Bronchial epithelial cell (primary cell): ENCODE measurements around the gene TOGARAM1. TPM values are rescaled to one million over a fixed set of nuclear protein-coding genes. Genes with fewer than 3 reads are reported as not detected.

Experiments
- DNase-seq: peaks from one replicate; pipeline ENCODE4 v3.0.0-alpha.2; 2010; ENCODE audit warnings: low read depth
- FAIRE-seq: peaks from 2 replicates; lab custom pipeline; 2011; peaks lifted over from hg19 to GRCh38; lab: Jason Lieb, UNC
- H3K27me3 ChIP-seq: 2 replicates; pipeline ENCODE4 v1.5.1; 2011; ENCODE audit warnings: low read length; ENCODE audit not compliant: control insufficient read depth, insufficient read depth
- H3K36me3 ChIP-seq: 2 replicates; pipeline ENCODE4 v1.5.1; 2011; ENCODE audit warnings: low read length; ENCODE audit not compliant: control insufficient read depth, insufficient read depth
- H3K4me3 ChIP-seq: 2 replicates; pipeline ENCODE4 v1.5.1; 2011; ENCODE audit warnings: mild to moderate bottlenecking, low read depth, low read length, control low read depth
- total RNA-seq: library from RNA; depleted of rRNA; stranded (reverse); fragments of >200 nt; gene quantifications from 2 replicates; pipeline ENCODE4 v1.2.1, GENCODE V29; 2014
- TF ChIP-seq, protein P1 (sequence below): IDR thresholded peaks from 2 replicates; pipeline ENCODE4 v1.5.1; 2011; ENCODE audit warnings: mild to moderate bottlenecking, moderate library complexity, low read length, control low read depth, inconsistent platforms; ENCODE audit not compliant: insufficient read depth, severe bottlenecking

TOGARAM1 gene
- total RNA-seq, 1 donor from 2014 or later: 9.0 TPM

DNA sequence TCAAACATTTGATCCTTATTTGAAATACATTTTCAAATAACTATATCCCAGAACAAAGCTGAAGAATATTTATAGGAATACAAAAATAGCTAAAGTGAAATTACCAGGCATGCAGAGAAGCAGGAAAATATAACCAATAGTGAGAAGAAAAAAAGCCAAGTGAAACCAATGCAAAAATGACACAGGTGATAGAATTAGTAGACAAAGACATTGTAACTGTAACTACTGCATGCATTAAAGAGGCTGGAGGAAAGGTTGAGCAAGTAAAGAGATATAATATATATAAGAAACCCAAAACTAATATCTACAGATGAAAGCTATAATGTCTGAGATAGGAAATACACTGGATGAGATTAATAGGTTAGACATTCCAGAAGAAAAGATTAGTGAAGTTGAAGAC, 72.7 kb downstream of the TOGARAM1 start:
- Histone ChIP-seq H3K4me3 (no peak overlapping the region), H3K36me3 (peaks cover 6% of the 10 kb centered on the region), H3K27me3 (no peaks in the 10 kb centered on the region)
- FAIRE-seq (no peak), DNase-seq (no peak)
- TF ChIP-seq, protein P1, sequence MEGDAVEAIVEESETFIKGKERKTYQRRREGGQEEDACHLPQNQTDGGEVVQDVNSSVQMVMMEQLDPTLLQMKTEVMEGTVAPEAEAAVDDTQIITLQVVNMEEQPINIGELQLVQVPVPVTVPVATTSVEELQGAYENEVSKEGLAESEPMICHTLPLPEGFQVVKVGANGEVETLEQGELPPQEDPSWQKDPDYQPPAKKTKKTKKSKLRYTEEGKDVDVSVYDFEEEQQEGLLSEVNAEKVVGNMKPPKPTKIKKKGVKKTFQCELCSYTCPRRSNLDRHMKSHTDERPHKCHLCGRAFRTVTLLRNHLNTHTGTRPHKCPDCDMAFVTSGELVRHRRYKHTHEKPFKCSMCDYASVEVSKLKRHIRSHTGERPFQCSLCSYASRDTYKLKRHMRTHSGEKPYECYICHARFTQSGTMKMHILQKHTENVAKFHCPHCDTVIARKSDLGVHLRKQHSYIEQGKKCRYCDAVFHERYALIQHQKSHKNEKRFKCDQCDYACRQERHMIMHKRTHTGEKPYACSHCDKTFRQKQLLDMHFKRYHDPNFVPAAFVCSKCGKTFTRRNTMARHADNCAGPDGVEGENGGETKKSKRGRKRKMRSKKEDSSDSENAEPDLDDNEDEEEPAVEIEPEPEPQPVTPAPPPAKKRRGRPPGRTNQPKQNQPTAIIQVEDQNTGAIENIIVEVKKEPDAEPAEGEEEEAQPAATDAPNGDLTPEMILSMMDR: no peak

DNA sequence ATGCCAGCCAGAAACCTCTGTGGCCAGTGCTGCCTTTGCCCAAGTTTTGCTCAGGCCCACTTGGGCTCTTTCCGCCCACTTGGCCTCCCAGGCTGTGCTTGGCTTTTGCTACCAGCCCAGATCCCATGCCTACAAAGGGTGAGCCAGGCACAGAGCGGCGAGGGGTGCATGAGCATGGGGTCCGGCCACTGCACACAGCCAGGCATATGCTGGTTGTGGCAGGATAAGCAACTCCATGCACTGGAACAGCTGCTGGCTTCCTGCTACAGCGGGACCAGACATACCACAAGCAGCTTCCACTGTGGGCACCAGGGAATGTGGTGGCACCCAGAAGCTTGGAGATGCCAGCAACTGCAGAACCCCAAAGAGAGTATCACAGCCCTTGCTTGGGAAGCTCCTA, 76.3 kb downstream of the TOGARAM1 start:
- no peaks in the 10 kb centered on the region for H3K27me3 ChIP-seq
- FAIRE-seq: no peak
- DNase-seq: no peak
- H3K4me3 ChIP-seq: no peak overlapping the region
- H3K36me3 ChIP-seq: peaks cover 3% of the 10 kb centered on the region
- TF ChIP-seq, protein P1: no peak

DNA sequence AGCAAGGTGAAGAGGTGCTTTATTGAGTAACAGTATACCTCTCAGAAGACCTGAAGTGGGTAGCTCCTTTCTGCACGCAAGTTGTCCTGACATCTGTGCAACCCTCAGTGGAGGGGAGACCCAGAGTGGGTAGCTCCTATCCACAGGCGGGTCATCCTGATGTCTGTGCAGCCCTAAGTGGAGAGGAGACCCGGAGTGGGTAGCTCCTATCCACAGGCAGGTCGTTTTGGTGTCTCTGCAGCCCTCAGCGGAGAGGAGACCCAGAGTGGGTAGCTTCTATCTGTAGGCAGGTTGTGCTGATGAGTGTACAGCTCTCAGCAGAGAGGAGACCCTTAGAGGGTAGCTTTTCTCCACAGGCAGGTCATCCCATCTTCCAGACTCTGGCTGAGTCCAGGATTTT, 76.9 kb downstream of the TOGARAM1 start:
- FAIRE-seq: no peak
- H3K4me3 ChIP-seq: no peak overlapping the region
- no peak for DNase-seq
- H3K36me3 ChIP-seq: peaks cover 3% of the 10 kb centered on the region
- TF ChIP-seq, protein P1: no peak
- no peaks in the 10 kb centered on the region for H3K27me3 ChIP-seq

DNA sequence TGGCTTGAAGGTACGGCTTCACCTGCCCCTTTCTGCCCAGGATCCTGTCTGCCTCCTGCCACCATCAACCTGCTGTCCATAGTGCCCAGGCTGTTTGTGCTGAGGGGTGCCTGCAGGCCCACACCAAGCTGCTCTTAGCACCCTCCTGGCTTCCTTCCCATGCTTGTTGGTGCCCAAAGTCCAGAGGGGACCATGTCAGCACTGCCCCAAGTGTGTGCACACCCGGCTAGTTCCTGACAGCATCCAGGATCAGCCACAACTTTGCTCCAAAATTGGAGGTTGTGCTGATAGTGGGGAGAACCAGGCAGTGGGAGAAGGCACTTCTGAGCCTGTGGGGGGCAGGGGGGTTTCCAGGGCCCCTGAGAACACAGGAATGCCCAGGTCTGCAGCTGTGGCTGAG, 77.4 kb downstream of the TOGARAM1 start:
- TF ChIP-seq, protein P1: no peak
- no peak for FAIRE-seq
- Histone ChIP-seq H3K27me3 (no peaks in the 10 kb centered on the region), H3K36me3 (peaks cover 3% of the 10 kb centered on the region), H3K4me3 (no peak overlapping the region)
- DNase-seq: no peak

DNA sequence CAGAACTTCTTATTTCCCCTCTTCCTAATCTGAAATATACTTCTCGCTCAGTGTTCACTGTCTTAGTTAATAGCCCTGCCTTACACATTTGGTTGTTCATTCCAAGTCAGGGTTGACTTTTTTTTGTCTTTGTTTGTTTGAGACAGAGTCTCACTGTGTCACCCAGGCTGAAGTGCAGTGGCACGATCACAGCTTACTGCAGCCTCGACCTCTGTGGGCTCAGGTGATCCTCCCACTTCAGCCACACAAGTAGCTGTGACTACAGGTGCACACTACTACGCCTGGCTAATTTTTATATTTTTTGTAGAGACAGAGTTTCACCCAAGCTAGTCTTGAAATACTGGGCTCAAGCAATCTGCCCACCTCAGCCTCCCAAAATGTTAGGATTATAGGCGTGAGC, 79.7 kb downstream of the TOGARAM1 start:
- TF ChIP-seq, protein P1: no peak
- Histone ChIP-seq H3K27me3 (no peaks in the 10 kb centered on the region), H3K36me3 (peaks cover 3% of the 10 kb centered on the region), H3K4me3 (no peak overlapping the region)
- FAIRE-seq: no peak
- DNase-seq: no peak

DNA sequence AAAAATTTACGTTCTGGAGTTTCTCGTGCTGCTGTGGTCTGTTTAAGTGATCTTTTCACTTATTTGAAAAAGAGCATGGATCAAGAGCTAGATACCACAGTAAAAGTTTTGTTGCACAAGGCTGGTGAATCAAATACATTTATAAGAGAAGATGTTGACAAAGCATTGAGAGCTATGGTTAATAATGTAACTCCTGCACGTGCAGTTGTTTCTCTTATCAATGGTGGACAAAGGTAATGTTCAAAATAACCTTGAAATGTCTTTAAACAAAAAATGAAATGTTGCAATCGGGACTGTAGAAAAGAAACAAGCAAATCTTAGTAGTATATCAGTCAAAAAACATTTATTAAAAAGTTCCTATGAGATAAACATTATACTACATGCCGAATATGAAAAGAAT, 82.6 kb downstream of the TOGARAM1 start:
- Histone ChIP-seq H3K4me3 (no peak overlapping the region), H3K27me3 (no peaks in the 10 kb centered on the region), H3K36me3 (no peaks in the 10 kb centered on the region)
- DNase-seq (no peak), FAIRE-seq (no peak)
- TF ChIP-seq, protein P1: no peak
